Aorta (tissue), 5 donors: ENCODE measurements around the gene SHANK1. TPM values are rescaled to one million over a fixed set of nuclear protein-coding genes. Genes with fewer than 3 reads are reported as not detected.
A peak's percentile ranks its signal among the peaks of the same experiment; 100 is the strongest.

Experiments used
- ATAC-seq: fragments of 200-7000 bp; cut with Tn5 transposase; one replicate; pipeline ENCODE4 v1.9.1; 2022; ENCODE audit warnings: moderate library complexity; ENCODE audit not compliant: low FRiP score
- DNase-seq, 2 donors: peaks; one replicate each; pipeline ENCODE4 v3.0.0-alpha.2; 2020
- H3K27ac ChIP-seq, 2 donors: one replicate each; pipeline ENCODE4 v1.5.1; 2013; ENCODE audit warnings: low read length in 2 of 2, mild to moderate bottlenecking in 2 of 2, moderate library complexity in 2 of 2, control low read depth in 1 of 2, inconsistent platforms in 1 of 2, low read depth in 1 of 2
- H3K27me3 ChIP-seq, 2 donors: one replicate each; pipeline ENCODE4 v1.6.1; 2013; ENCODE audit warnings: control low read depth in 1 of 2, low read length in 1 of 2, mild to moderate bottlenecking in 1 of 2, moderate library complexity in 1 of 2; ENCODE audit not compliant: insufficient read depth in 2 of 2, control insufficient read depth in 1 of 2
- H3K36me3 ChIP-seq, 2 donors: one replicate each; pipeline ENCODE4 v1.6.1; 2013; ENCODE audit warnings: control low read depth in 1 of 2, low read length in 1 of 2, mild to moderate bottlenecking in 1 of 2; ENCODE audit not compliant: insufficient read depth in 2 of 2, control insufficient read depth in 1 of 2
- H3K4me1 ChIP-seq, 2 donors: one replicate each; pipeline ENCODE4 v1.6.1; 2013; ENCODE audit warnings: low read length in 2 of 2, control low read depth in 1 of 2, mild to moderate bottlenecking in 1 of 2, moderate library complexity in 1 of 2; ENCODE audit not compliant: insufficient read depth in 2 of 2, control insufficient read depth in 1 of 2
- H3K4me3 ChIP-seq, 2 donors: one replicate each; pipeline ENCODE4 v1.5.1; 2013; ENCODE audit warnings: low read length in 2 of 2, control low read depth in 1 of 2, mild to moderate bottlenecking in 1 of 2
- H3K9me3 ChIP-seq: one replicate; pipeline ENCODE4 v1.6.1; 2013; ENCODE audit warnings: mild to moderate bottlenecking, low read length; ENCODE audit not compliant: control insufficient read depth
- WGBS, 2 donors: extraction: QIAGEN DNeasy Blood & Tissue Kit; methylation state at CpG; one replicate each; pipeline ENCODE4 v1.1.7; 2013; 5-methylcytosine and 5-hydroxymethylcytosine counted together
- intact Hi-C, 2 donors: fragments of 100-400 bp; cut with DNase I; formaldehyde crosslinking; loops; one replicate each; pipeline versions ENCODE4 v1.14.2 to v1.15.0; 2022
- polyA plus RNA-seq, 2 donors: library from polyadenylated mRNA; stranded (reverse); fragments of 200-250 nt; gene quantifications; one replicate each; pipeline ENCODE4 v1.2.3, GENCODE V29; 2013
- total RNA-seq, 2 donors: library from RNA; stranded (reverse); fragmentation: NEBNext Ultra II Directional; extraction: Animal tissue kit (Norgen Biotek cat#: 25700); gene quantifications; one replicate each; pipeline ENCODE4 v1.2.1, GENCODE V29; 2021
- donor health status: healthy with polysubstance abuse.
- donor health status: Bipolar disorder and iron deficiency.
- donor health status: DM: no; HTN: no; CAD: no.
- donor health status: DM: no; HTN: no; CAD: no.
- donor health status: DM: yes; HTN: yes; CAD: no.

The SHANK1 gene
- total and polyA plus RNA-seq, 4 donors: 0.38 to 1.8 (median 0.94) TPM

DNA sequence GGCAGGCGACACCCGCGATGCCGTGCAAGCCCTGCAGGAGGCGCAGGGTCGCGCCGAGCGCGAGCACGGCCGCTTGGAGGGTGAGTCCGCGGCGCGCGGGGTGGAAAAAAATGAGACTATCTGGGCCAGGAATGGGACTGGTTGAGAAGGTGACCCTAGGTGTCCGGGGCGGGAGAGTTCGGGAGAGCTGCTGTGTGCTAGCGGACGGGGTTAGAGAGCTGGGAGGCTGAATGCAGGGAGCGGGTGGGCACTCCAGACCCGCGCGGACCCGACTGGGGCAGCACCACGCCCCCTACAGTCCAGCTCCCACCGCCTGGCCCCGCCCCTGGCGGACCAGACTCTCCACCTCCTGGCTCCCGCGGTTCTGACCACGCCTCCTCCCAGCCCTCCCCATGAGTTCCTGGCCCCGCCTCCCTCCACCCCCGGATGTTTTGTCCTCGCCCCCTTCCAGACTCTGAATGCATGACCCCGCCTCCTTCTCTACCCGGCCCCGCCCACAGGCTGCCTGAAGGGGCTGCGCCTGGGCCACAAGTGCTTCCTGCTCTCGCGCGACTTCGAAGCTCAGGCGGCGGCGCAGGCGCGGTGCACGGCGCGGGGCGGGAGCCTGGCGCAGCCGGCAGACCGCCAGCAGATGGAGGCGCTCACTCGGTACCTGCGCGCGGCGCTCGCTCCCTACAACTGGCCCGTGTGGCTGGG lies 5.1 kb upstream of the SHANK1 start:
- Histone ChIP-seq H3K4me1 (no peaks in the 10 kb centered on the region), H3K4me3 (peak overlapping the region; percentile 2 to 18), H3K27me3 (no peaks in the 10 kb centered on the region), H3K27ac (no peak overlapping the region), H3K9me3 (peaks cover 2% of the 10 kb centered on the region), H3K36me3 (no peaks in the 10 kb centered on the region)
- intact Hi-C loops: no loop called here
- WGBS, 2 donors: 1% methylated on average over 56 to 65 of the region's 65 CpGs
- ATAC-seq: peak; percentile 96
- peak; percentile 98 to 99 for DNase-seq

- Histone ChIP-seq H3K9me3 (peaks cover 2% of the 10 kb centered on the region), H3K4me3 (peak overlapping the region in 1 of 2 donors; percentile 2), H3K27me3 (no peaks in the 10 kb centered on the region), H3K4me1 (no peaks in the 10 kb centered on the region), H3K27ac (no peak overlapping the region), H3K36me3 (no peaks in the 10 kb centered on the region)
- WGBS, 2 donors: 5 to 6% methylated on average over 27 to 31 of the region's 31 CpGs
- intact Hi-C loops: no loop called here
- DNase-seq (no peak), ATAC-seq (no peak)
Observed at GRCh38 chr19:50723735-50724521, 4.3 kb upstream of the SHANK1 start.

GRCh38 chr19:50723069-50723468 lies 3.5 kb upstream of the SHANK1 start, which contains the start of gene CLEC11A:
CLEC11A (plus strand) TSS chr19:50723364; CDS start chr19:50723526, 162 bp downstream.
- DNase-seq (peak in 1 of 2 donors; percentile 79), ATAC-seq (peak; percentile 11)
- H3K36me3 ChIP-seq: no peaks in the 10 kb centered on the region
- H3K9me3 ChIP-seq: no peaks in the 10 kb centered on the region
- WGBS, 2 donors: 9 to 10% methylated on average over 15 of the region's 15 CpGs
- H3K4me3 ChIP-seq: no peak within 1 kb of the TSS
- H3K27me3 ChIP-seq: no peaks in the 10 kb centered on the region
- H3K4me1 ChIP-seq: no peaks in the 10 kb centered on the region
- intact Hi-C loops: no loop called here
- no peak within 1 kb of the TSS for H3K27ac ChIP-seq

DNA sequence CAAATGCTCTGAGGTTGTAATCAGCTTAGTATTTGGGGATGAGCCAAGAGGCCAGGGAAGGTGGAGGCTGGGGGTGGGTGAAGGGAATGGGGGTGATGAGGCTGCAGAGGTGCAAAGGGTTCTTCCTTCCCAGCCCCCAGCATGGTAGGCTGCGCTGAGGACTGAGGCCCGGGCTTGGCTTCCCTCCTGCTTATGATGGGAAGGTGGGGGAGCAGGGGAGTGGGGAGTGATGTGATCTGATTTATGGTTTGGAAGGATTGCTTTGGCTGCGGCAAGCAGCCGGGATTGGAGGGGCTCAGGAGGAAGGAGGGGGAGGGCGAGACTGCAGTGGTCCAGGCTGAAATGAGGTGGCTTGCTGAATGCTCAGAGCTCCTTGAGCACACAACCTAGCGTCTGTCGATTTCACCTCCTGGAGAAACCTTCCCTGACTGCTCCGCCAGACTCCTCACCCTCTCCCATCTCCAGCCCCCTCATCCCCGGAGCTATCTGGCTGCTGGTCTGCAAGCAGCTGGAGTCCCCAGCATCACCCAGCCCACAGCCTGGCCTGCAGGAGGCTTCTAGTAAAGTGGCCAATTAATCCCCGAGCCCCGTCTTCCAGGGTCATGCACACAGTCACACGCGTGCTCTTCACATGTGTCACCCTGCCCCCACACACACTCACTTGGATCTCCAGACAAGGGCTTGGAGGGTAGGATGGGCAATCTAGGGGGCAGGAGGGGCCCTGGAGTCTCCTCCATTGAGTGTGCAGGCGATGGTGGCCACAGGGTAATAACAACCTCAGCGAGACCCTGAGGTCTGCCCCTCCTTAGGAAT lies 2.8 kb upstream of the SHANK1 start:
- H3K4me3 ChIP-seq: no peak overlapping the region
- ATAC-seq (no peak), DNase-seq (no peak)
- H3K27ac ChIP-seq: no peak overlapping the region
- H3K4me1 ChIP-seq: no peaks in the 10 kb centered on the region
- WGBS, 2 donors: 62 to 64% methylated on average over 14 to 15 of the region's 15 CpGs
- H3K27me3 ChIP-seq: no peaks in the 10 kb centered on the region
- intact Hi-C loops: no loop called here
- no peaks in the 10 kb centered on the region for H3K36me3 ChIP-seq
- H3K9me3 ChIP-seq: no peaks in the 10 kb centered on the region

GRCh38 chr19:50721441-50722137 lies 2.0 kb upstream of the SHANK1 start:
- Histone ChIP-seq H3K27me3 (no peaks in the 10 kb centered on the region), H3K27ac (no peak overlapping the region), H3K4me3 (no peak overlapping the region), H3K4me1 (no peaks in the 10 kb centered on the region), H3K9me3 (no peaks in the 10 kb centered on the region), H3K36me3 (no peaks in the 10 kb centered on the region)
- ATAC-seq (no peak), DNase-seq (no peak)
- WGBS, 2 donors: 39 to 41% methylated on average over 10 of the region's 10 CpGs
- intact Hi-C loops: no loop called here

DNA sequence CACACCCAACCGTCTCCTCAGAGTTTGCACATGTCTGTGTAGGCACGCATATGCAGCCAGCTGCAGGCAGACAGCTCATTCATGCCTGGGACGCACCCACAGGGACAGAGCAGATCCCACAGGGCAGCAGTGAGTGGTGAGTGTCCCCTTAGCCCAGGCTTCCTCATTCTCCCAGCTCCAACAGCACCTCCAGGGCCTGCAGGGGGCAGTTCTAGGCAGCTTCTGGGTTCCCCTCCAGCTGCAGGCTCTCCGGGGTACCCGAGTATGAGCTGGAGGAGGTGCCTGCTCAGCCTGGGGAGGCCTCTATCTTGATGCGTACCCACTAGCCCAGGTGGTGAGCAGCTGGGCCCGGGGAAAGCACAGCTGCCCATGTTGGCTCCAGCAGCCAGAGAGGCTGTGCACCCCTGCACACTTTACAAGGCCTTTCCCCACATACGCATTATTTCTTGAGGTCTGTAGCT lies 1.3 kb upstream of the SHANK1 start:
- intact Hi-C loops: no loop called here
- no peak overlapping the region for H3K4me3 ChIP-seq
- ATAC-seq (no peak), DNase-seq (no peak)
- H3K36me3 ChIP-seq: no peaks in the 10 kb centered on the region
- no peaks in the 10 kb centered on the region for H3K9me3 ChIP-seq
- no peaks in the 10 kb centered on the region for H3K4me1 ChIP-seq
- WGBS, 2 donors: 66 to 69% methylated on average over 8 of the region's 8 CpGs
- H3K27me3 ChIP-seq: no peaks in the 10 kb centered on the region
- H3K27ac ChIP-seq: no peak overlapping the region

DNA sequence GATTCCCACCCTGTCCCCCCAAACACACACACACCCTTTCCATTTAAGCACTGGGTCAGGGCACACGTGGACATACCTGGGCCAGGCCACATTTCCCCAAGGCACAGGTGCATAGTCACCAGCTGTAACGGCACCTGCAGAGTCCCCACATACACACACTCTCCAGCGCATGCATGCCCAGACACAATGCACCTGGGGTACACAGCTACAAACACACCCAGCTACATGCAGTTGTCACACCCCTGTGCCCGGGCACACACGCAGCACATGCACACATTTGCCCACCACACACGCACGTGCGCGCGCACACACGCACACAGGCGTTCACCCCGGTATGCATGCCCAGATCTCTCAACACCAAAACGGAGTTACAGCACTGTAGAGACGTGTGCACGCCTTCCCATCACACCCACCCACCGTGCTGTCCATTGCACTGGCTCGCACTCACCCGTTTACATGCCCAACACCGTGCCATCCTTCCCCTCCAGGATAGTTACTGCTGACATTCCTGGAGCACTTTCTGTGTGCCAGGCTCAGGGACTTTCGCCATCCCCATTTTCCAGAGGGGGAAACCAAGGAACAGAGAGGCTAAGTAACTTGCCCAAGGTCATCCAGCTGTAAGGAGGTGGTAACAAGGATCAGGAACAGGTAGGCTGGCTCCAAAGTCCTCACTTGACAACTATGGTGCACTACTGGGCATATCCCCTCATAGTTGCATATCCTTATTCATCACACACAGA lies 749 bp upstream of the SHANK1 start:
- H3K36me3 ChIP-seq: no peaks in the 10 kb centered on the region
- no peaks in the 10 kb centered on the region for H3K9me3 ChIP-seq
- DNase-seq (no peak), ATAC-seq (no peak)
- H3K27ac ChIP-seq: no peak overlapping the region
- intact Hi-C loops: no loop called here
- 75 to 76% methylated on average over 21 of the region's 21 CpGs for WGBS, 2 donors
- H3K4me1 ChIP-seq: no peaks in the 10 kb centered on the region
- no peak overlapping the region for H3K4me3 ChIP-seq
- no peaks in the 10 kb centered on the region for H3K27me3 ChIP-seq

- no peaks in the 10 kb centered on the region for H3K4me1 ChIP-seq
- no peaks in the 10 kb centered on the region for H3K9me3 ChIP-seq
- WGBS, 2 donors: 1 to 2% methylated on average over 16 to 30 of the region's 30 CpGs
- intact Hi-C loops: no loop called here
- no peaks in the 10 kb centered on the region for H3K36me3 ChIP-seq
- ATAC-seq: no peak
- H3K27me3 ChIP-seq: no peaks in the 10 kb centered on the region
- no peak overlapping the region for H3K4me3 ChIP-seq
- DNase-seq: no peak
- H3K27ac ChIP-seq: no peak overlapping the region
Observed at GRCh38 chr19:50719119-50719435, 525 bp downstream of the SHANK1 start.
